CD4-positive, alpha-beta T cell treated with Interleukin-4 for 1 hour (primary cell): ENCODE results near the gene C14orf132.

Source experiments
- DNase-seq, 2 donors: peaks; one replicate each; pipeline ENCODE4 v3.0.0-alpha.2; 2020 to 2022

Gene C14orf132

DNA sequence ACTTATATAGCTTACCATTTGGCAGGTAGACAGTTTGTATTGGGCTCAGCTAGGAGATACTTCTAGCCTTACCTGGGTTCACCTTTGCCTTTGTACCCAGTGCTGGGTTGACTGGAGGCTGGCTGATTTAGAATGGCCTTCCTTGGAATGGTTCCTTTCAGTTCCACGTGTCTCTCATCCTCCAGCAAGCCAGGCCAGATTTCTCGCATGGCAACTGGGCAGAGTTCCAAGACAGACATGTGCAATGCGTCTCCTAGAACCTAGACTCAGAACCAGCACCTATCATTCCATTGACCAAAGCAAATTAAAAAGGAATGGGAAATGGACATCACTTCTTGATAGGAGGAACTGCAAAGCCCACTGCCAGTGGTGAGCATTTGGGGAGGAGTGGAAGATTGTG, 86.4 kb downstream of the C14orf132 start:
- DNase-seq, result no peak

GRCh38 chr14:96126339-96126782, 87.2 kb downstream of the C14orf132 start:
- DNase-seq, result peak; percentile 68 to 78

DNA sequence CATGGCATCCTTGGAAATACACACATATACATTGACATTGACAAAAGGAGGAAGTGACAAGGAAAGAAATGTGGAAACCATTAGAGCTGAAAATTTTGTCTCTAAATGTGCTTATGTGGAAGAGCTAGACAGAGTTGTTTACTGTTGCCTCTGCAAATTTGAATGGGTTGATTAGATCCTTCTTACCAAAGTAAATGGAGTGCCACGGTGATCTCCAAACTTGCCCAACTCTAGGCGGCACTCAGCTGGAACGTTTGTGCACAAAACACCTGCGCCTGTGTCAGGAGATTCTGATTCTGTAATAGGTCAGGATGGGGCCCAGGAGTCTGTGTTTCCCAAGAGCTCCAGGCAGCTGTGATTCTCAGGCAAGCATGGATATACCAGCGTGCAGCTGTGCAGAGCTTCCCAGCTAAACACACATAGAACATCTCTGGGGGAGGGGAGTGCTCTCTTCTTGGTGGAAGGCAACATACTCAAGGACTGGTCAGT, 87.7 kb downstream of the C14orf132 start:
- DNase-seq, result no peak

GRCh38 chr14:96129128-96129736, 90.1 kb downstream of the C14orf132 start:
- no peak for DNase-seq

DNA sequence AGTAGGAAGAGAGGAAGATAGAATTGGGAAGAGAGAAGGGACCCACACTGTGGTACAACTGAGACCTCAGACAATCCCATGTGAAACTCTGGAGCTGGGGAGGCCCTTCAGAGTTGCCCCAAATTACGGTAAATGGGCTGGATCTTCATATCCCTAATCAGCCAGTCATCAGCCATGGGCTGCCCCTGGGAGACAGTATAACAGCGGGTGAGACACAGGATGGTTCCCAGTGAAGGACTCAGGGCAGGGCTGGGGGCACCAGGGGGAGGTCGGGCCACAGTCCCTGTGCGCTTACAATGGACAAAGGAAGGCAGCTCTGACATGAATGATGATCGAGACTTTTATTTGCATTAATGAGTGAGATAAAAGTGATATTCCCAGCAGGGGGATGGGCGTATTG, 91.2 kb downstream of the C14orf132 start:
- DNase-seq, result no peak

DNA sequence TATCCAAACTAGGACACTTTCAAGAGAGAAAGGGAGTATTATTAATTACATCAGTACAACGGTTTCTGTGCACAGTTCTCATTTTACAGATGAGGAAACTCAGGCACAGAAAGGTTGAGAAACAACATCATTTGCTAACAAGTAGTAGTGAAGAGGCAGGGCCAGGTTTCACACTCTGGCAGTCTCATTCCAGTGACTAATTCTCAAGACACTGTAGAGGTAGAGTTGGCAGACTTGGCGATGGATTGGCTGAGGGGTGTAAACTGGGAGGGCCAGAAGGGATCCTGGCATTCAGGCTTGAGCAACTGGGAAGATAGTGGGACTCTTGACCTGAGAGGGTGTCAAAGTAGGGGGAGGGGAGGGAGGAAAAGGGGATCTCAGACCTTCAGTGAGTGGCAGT, 91.7 kb downstream of the C14orf132 start:
- DNase-seq, result no peak

DNA sequence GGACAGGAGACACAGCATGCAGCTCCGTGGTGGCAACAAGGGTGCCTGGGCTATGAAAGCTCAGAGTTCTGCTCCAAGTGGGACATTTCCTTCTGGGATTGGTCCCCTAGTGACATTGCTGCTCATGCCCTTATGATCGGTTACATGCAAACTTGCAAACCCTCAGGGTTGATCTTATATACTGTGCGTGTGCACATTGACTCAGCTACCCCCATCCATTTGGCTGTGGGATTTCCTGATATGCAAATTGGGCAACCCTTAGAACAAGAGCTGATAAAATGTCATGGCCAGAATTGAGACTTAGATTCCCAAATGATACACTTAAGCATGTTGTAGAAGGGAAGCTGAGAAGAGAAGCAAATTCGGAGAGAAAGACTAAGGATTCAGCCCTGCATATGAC, 92.7 kb downstream of the C14orf132 start:
- no peak for DNase-seq

DNA sequence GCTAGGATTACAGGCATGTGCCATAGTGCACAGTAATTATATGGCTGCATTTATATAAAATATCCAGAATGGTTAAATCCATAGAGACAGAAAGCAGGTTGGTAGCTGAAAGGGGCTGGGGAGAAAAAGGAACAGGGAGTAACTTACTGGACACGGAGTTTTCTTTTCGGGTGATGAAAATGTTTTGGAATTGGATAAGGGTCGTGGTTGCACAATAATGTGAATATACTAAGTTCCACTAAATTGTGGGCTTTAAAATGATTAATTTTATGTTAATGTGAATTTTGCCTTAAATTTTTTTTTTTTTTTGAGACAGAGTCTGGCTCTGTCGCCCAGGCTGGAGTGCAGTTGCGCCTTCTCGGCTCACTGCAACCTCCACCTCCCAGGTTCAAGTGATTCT, 95.3 kb downstream of the C14orf132 start:
- DNase-seq, result no peak

DNA sequence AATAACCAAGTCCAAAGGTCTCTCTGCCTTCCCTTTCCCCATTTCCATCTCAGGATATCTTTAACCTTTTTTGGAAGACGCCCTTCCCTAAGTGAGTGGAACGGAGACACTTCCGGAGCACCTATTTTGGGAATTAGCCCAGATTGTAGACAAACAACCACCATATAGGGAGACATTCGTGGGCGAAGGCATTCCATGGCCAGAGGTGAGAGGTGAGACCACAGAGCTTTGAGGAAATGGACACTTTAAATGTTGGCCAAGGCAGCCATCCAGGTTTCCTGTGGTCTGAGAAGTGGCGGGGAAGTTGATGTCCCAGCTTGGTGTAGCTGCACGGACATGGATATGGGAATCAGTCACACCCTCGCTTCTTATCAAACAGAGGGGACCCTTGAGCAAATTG, 96.1 kb downstream of the C14orf132 start:
- no peak for DNase-seq

DNA sequence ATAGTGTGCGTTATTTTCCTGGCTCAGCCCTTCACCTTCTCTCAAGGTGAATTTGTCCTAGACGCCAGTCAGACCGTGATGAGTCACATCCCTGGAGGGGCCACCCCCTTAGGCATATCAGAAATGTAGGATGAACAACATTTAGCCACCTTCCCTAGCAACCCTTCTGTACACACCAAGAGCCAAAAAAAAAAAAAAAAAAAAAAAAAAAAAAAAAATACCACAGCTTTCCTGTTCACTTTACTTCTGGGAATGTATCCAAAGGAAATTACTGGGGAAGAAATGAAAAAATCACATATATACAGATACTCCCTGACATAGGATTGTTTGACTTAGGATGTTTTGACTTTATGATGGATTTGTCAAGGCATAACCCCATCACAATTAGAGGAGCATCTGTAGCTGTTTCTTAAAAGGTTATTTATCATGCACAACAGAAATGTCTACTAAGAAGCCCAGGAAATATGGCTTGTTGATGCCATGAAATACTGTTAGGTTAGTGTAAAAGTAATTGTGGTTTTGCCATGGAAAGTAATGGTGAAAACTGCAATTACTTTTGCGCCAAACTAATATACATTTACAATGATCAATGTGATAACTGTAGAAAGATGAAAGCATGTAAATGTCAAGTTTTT, 97.3 kb downstream of the C14orf132 start:
- DNase-seq, result no peak

DNA sequence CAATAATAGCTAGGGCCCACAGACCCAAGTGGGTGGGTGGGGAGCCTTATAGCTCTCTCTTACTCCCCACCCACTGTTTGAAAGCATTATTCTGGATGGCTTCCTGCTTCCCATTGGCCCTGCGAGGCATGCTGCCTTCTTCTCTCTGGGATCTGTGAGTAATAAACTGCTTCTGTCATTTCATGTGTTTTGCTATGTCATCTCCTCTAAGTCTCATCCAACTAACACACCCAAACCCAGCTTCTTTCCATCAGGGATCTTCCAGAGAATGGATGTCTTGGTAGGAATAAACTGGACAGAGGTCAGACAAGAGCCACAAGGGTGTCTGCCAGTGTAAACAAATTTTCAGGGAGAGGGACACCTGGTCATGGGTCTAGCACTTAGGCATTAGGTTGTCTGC, 99.1 kb downstream of the C14orf132 start:
- no peak for DNase-seq

DNA sequence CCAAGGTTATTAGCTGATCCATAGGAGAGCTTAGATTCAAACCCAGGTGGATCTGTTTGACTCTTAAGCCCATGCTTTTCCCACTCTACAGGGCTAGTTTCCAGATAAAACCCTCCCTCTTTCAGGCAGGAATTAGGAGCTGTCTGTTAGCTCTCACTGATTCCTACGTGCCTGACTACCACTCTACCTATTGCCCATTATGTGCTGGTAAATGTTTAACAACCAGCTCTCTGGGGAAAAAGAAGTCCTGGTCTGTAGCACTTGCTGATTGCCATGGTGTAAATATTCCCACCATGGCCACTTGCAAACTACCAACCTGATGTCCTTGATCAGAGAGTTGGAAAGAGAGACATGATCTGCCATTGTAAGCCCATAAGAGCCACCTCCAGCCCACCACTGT, 100.0 kb downstream of the C14orf132 start:
- no peak for DNase-seq

- DNase-seq, result no peak
These were observed 100.7 kb downstream of the C14orf132 start for GRCh38 chr14:96139879-96140278.

- DNase-seq, result no peak
These were observed 101.8 kb downstream of the C14orf132 start for GRCh38 chr14:96140952-96141351.
